NCI-H2227 (cell line): ENCODE measurements around the gene DYNC2LI1.

ENCODE experiments used
- DNase-seq: peaks from one replicate; lab custom pipeline; 2025; ENCODE audit not compliant: unreplicated experiment; lab: John Stamatoyannopoulos, UW

The DYNC2LI1 gene

GRCh38 chr2:43842866-43843226 is 69.0 kb downstream of the DYNC2LI1 start:
- no peak for DNase-seq

GRCh38 chr2:43845181-43845580 is 71.3 kb downstream of the DYNC2LI1 start:
- DNase-seq, result no peak

GRCh38 chr2:43846140-43846793 is 72.4 kb downstream of the DYNC2LI1 start:
- no peak for DNase-seq

- DNase-seq, result no peak
Observed at GRCh38 chr2:43848214-43848613, 74.4 kb downstream of the DYNC2LI1 start.

GRCh38 chr2:43851011-43851980 is 77.5 kb downstream of the DYNC2LI1 start:
- no peak for DNase-seq

- DNase-seq, result no peak
Observed at GRCh38 chr2:43852196-43852730, 78.4 kb downstream of the DYNC2LI1 start.

GRCh38 chr2:43853141-43854081 is 79.6 kb downstream of the DYNC2LI1 start:
- DNase-seq, result no peak

GRCh38 chr2:43854671-43855070 is 80.8 kb downstream of the DYNC2LI1 start:
- DNase-seq, result no peak

- no peak for DNase-seq
Observed at GRCh38 chr2:43855292-43855691, 81.5 kb downstream of the DYNC2LI1 start.
